Effector memory CD4-positive, alpha-beta T cell (primary cell): ENCODE data around the gene GTPBP4.

Experiments used
- DNase-seq, 3 donors: peaks; one replicate each; pipeline ENCODE4 v3.0.0-alpha.2; 2020
- H3K27ac ChIP-seq: 2 replicates; pipeline ENCODE4 v1.7.0; 2013; ENCODE audit warnings: mild to moderate bottlenecking, low read length, moderate library complexity; ENCODE audit not compliant: insufficient read depth, poor library complexity, severe bottlenecking
- H3K27me3 ChIP-seq: replicated peaks from 2 replicates; pipeline ENCODE4 v1.7.0; 2013; ENCODE audit warnings: mild to moderate bottlenecking, low read length; ENCODE audit not compliant: insufficient read depth, control insufficient read depth, poor library complexity, severe bottlenecking
- H3K36me3 ChIP-seq: 2 replicates; pipeline ENCODE4 v1.7.0; 2013; ENCODE audit warnings: mild to moderate bottlenecking, low read length, moderate library complexity; ENCODE audit not compliant: control insufficient read depth, insufficient read depth
- H3K4me1 ChIP-seq: 2 replicates; pipeline ENCODE4 v1.7.0; 2013; ENCODE audit warnings: low read length, mild to moderate bottlenecking; ENCODE audit not compliant: control insufficient read depth, insufficient read depth, poor library complexity, severe bottlenecking
- H3K4me3 ChIP-seq: 2 replicates; pipeline ENCODE4 v1.7.0; 2013; ENCODE audit warnings: low read length, low read depth, mild to moderate bottlenecking; ENCODE audit not compliant: insufficient read depth, poor library complexity, severe bottlenecking
- H3K9me3 ChIP-seq: 2 replicates; pipeline ENCODE4 v1.7.0; 2013; ENCODE audit warnings: mild to moderate bottlenecking, low read length, moderate library complexity; ENCODE audit not compliant: control insufficient read depth

The GTPBP4 gene

GRCh38 chr10:988667-989545, 672 bp downstream of the GTPBP4 start:
- peak overlapping the region; percentile 91 for H3K27ac ChIP-seq
- no peaks in the 10 kb centered on the region for H3K27me3 ChIP-seq
- H3K36me3 ChIP-seq: peaks cover 16% of the 10 kb centered on the region
- no peaks in the 10 kb centered on the region for H3K9me3 ChIP-seq
- peak overlapping the region; percentile 100 for H3K4me3 ChIP-seq
- peak in 1 of 3 donors; percentile 7 for DNase-seq
- peaks cover 18% of the 10 kb centered on the region for H3K4me1 ChIP-seq

GRCh38 chr10:990808-991207, 2.6 kb downstream of the GTPBP4 start:
- no peak overlapping the region for H3K27ac ChIP-seq
- H3K9me3 ChIP-seq: no peaks in the 10 kb centered on the region
- H3K27me3 ChIP-seq: no peaks in the 10 kb centered on the region
- H3K36me3 ChIP-seq: peaks cover 31% of the 10 kb centered on the region
- H3K4me1 ChIP-seq: peaks cover 18% of the 10 kb centered on the region
- no peak for DNase-seq
- no peak overlapping the region for H3K4me3 ChIP-seq

- no peaks in the 10 kb centered on the region for H3K27me3 ChIP-seq
- H3K4me3 ChIP-seq: no peak overlapping the region
- peaks cover 15% of the 10 kb centered on the region for H3K4me1 ChIP-seq
- DNase-seq: no peak
- no peaks in the 10 kb centered on the region for H3K9me3 ChIP-seq
- H3K36me3 ChIP-seq: peaks cover 46% of the 10 kb centered on the region
- no peak overlapping the region for H3K27ac ChIP-seq
Observed at GRCh38 chr10:992467-992866, 4.2 kb downstream of the GTPBP4 start.

GRCh38 chr10:992871-993270, 4.6 kb downstream of the GTPBP4 start:
- H3K27ac ChIP-seq: no peak overlapping the region
- peaks cover 50% of the 10 kb centered on the region for H3K36me3 ChIP-seq
- H3K4me3 ChIP-seq: no peak overlapping the region
- no peaks in the 10 kb centered on the region for H3K9me3 ChIP-seq
- H3K4me1 ChIP-seq: peaks cover 12% of the 10 kb centered on the region
- no peaks in the 10 kb centered on the region for H3K27me3 ChIP-seq
- no peak for DNase-seq

DNA sequence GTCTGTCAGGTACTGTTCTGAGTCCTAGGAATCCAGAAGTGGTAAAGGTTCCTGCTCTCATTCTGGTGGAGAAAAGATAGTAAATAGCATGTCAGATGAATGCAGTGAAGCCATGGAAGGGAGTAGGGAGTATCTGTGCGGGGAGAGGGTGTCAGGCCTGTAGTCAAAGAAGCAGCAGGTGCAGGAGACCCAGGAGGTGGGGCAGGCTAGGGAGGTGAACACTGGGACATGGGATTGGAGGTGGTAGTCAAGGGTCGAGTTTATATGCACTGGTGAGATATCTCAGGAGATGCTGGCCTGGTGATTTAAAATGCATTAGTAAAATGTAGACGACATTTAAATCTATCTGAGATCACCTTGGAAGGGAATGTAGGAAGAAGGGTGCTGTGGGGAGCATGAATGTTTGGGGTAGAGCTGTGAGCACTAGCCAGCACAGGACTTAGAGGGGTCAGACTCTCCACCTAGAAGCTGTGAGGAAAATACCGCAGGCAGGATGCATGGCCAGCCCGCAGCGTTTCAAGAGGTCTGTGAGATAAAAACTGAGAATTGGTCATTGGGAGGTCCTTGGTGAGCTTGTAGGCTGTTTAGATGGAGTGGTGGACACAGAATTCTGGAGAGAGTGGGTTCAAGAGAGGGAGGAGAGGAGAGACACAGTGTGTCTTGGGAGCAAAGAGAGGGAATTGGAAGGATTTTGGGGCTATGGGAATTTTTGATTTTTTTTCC, 6.8 kb downstream of the GTPBP4 start:
- Histone ChIP-seq H3K4me1 (no peaks in the 10 kb centered on the region), H3K27me3 (no peaks in the 10 kb centered on the region), H3K4me3 (no peak overlapping the region), H3K27ac (no peak overlapping the region), H3K36me3 (peaks cover 70% of the 10 kb centered on the region), H3K9me3 (no peaks in the 10 kb centered on the region)
- DNase-seq: no peak

GRCh38 chr10:995559-995926, 7.3 kb downstream of the GTPBP4 start:
- Histone ChIP-seq H3K27me3 (no peaks in the 10 kb centered on the region), H3K4me3 (no peak overlapping the region), H3K36me3 (peaks cover 75% of the 10 kb centered on the region), H3K9me3 (no peaks in the 10 kb centered on the region), H3K27ac (no peak overlapping the region), H3K4me1 (no peaks in the 10 kb centered on the region)
- no peak for DNase-seq

- peaks cover 80% of the 10 kb centered on the region for H3K36me3 ChIP-seq
- DNase-seq: no peak
Observed at GRCh38 chr10:996031-996430, 7.8 kb downstream of the GTPBP4 start.

GRCh38 chr10:997266-998022, 9.2 kb downstream of the GTPBP4 start:
- peaks cover 92% of the 10 kb centered on the region for H3K36me3 ChIP-seq
- H3K27me3 ChIP-seq: no peaks in the 10 kb centered on the region
- H3K4me3 ChIP-seq: no peak overlapping the region
- H3K4me1 ChIP-seq: no peaks in the 10 kb centered on the region
- H3K9me3 ChIP-seq: no peaks in the 10 kb centered on the region
- no peak overlapping the region for H3K27ac ChIP-seq
- no peak for DNase-seq

More at GRCh38 chr10:996031-996430, 7.8 kb downstream of the GTPBP4 start:
- no peaks in the 10 kb centered on the region for H3K9me3 ChIP-seq
- no peaks in the 10 kb centered on the region for H3K4me1 ChIP-seq
- H3K27ac ChIP-seq: no peak overlapping the region
- H3K27me3 ChIP-seq: no peaks in the 10 kb centered on the region
- no peak overlapping the region for H3K4me3 ChIP-seq

DNA sequence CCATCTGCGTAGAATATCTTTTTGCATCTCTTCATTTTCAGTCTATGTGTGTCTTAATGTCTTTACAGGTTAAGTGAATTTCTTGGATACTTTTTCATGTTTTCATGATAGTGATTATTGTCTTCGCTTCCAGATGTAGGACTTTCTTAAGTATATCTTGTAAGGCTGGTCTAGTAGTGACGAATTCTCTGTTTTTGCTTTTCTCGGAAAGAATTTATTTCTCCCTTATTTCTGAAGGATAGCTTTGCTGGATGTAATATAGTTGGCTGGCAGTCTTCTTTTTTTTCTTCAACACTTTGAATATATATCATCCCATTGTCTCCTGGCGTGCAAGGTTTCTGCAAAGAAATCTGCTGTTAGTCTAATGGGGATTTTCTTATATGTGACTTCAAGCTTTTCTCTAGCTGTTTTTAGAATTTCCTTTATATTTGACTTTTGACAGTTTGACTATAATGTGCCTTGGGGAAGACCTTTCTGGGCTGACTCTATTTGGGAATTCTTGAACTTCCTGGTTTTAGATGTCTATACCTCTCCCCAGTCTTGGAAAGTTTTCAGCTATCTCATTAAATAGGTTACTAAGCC, 14.3 kb downstream of the GTPBP4 start:
- Histone ChIP-seq H3K9me3 (no peaks in the 10 kb centered on the region), H3K4me3 (no peak overlapping the region)

More for the DNA sequence above, 14.3 kb downstream of the GTPBP4 start:
- Histone ChIP-seq H3K27me3 (no peaks in the 10 kb centered on the region), H3K36me3 (peaks cover 97% of the 10 kb centered on the region), H3K27ac (no peak overlapping the region), H3K4me1 (no peaks in the 10 kb centered on the region)
- no peak for DNase-seq
